Gastrocnemius medialis (tissue), 4 donors: ENCODE results near the gene PPP2R2B. TPM values are rescaled to one million over a fixed set of nuclear protein-coding genes. Genes with fewer than 3 reads are reported as not detected.

Source experiments
- ATAC-seq, 2 donors: fragments of 150-250 bp; one replicate each; pipeline ENCODE4 v1.9.1; 2016
- DNase-seq, 2 donors: peaks; one replicate each; pipeline ENCODE4 v3.0.0-alpha.2; 2019
- H3K27ac ChIP-seq, 4 donors: fragments of 200-600 bp; sonication (generic); 1 replicate in 1 of 4; 2 replicates in 3 of 4; pipeline ENCODE4 v1.5.1; 2016 to 2018; ENCODE audit warnings: mild to moderate bottlenecking in 2 of 4, moderate library complexity in 1 of 4
- H3K27me3 ChIP-seq, 3 donors: fragments of 200-600 bp; sonication (generic) in 2 of 3; 1 replicate in 1 of 3; 2 replicates in 2 of 3; pipeline versions ENCODE4 v1.5.1 to v1.6.0; 2016 to 2019; ENCODE audit warnings: mild to moderate bottlenecking in 1 of 3, moderate library complexity in 1 of 3
- H3K36me3 ChIP-seq, 2 donors: fragments of 200-600 bp; sonication (generic) in 1 of 2; one replicate each; pipeline ENCODE4 v1.5.1; 2017 to 2018
- H3K4me1 ChIP-seq, 2 donors: fragments of 200-600 bp; sonication (generic) in 1 of 2; one replicate each; pipeline ENCODE4 v1.5.1; 2016 to 2017; ENCODE audit warnings: mild to moderate bottlenecking in 2 of 2
- H3K4me3 ChIP-seq, 4 donors: fragments of 200-600 bp; sonication (generic) in 3 of 4; 1 replicate in 1 of 4; 2 replicates in 3 of 4; pipeline ENCODE4 v1.5.1; 2016 to 2019; ENCODE audit warnings: mild to moderate bottlenecking in 2 of 4
- H3K9me3 ChIP-seq, 3 donors: fragments of 200-600 bp; sonication (generic) in 2 of 3; 1 replicate in 1 of 3; 2 replicates in 2 of 3; pipeline ENCODE4 v1.5.1; 2016 to 2019
- CTCF ChIP-seq, 5 experiments: fragments of 450-650 bp in 3 of 5; fragments of 200-600 bp in 2 of 5; sonication (generic) in 2 of 5; IDR thresholded peaks in 4 of 5; conservative IDR thresholded peaks in 1 of 5; 1 replicate in 4 of 5; 2 replicates in 1 of 5; pipeline ENCODE4 v1.5.1; 2016 to 2019; ENCODE audit warnings: antibody characterized with exemption in 5 of 5, mild to moderate bottlenecking in 3 of 5, moderate library complexity in 3 of 5
- POLR2A ChIP-seq, 2 donors: fragments of 450-650 bp; IDR thresholded peaks; one replicate each; pipeline ENCODE4 v1.6.1; 2017; ENCODE audit warnings: antibody characterized with exemption in 2 of 2, mild to moderate bottlenecking in 2 of 2, moderate library complexity in 2 of 2
- in situ Hi-C, 4 donors: fragments of 200-750 bp; cut with MboI; loops; one replicate each; pipeline versions ENCODE4 v1.15.0 to v1.8.0; 2017; ENCODE audit warnings: low sequenced_read_pairs in 4 of 4
- intact Hi-C: fragments of 100-400 bp; cut with DNase I; formaldehyde crosslinking; loops from one replicate; pipeline ENCODE4 v1.15.1; 2023; ENCODE audit warnings: low total_unique reads
- total RNA-seq, 4 donors: library from RNA; depleted of rRNA; stranded (reverse); fragments of >200 nt; gene quantifications; one replicate each; pipeline versions ENCODE4 v1.1.0 to v1.2.3, GENCODE V29; 2016

PPP2R2B gene
- total RNA-seq, 4 donors from 2014 or later, result 0.04 to 0.76 (median 0.19) TPM; not detected in 1

- ATAC-seq (no peak), DNase-seq (no peak)
- no peaks in the 10 kb centered on the region for H3K27me3 ChIP-seq
- no peaks in the 10 kb centered on the region for H3K36me3 ChIP-seq
- no peak overlapping the region for H3K27ac ChIP-seq
- in situ Hi-C loops, result no loop called here
- TF ChIP-seq POLR2A (IDR thresholded peaks at IDR 0.05), result no peak
- no peak for TF ChIP-seq CTCF (IDR thresholded peaks at IDR 0.05 in 4 of 5, conservative IDR thresholded peaks at IDR 0.05 in 1 of 5)
- no peaks in the 10 kb centered on the region for H3K4me1 ChIP-seq
- intact Hi-C loops, result no loop called here
- no peak overlapping the region for H3K4me3 ChIP-seq
- H3K9me3 ChIP-seq, result no peaks in the 10 kb centered on the region
These were observed 119.6 kb downstream of the PPP2R2B start for GRCh38 chr5:146758938-146759337.

DNA sequence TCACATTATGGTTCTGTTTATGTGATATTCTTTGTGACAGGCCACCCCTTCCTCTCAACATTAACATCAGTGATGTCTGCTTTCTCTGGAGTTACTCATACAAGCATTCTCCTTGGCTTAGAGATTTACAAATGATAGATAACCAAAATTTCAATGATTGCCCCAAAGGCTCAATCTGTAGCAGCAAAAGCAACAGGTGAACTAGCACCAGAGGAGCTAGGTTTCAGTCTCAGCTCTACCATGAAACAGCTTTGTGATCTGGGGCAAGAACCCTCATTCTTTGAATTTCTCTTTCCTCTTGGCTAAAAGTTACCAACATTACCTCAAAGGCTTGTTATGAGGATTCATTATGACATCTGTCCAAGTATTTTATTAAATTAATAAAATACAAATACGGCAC, 120.5 kb downstream of the PPP2R2B start:
- Histone ChIP-seq H3K27ac (no peak overlapping the region), H3K4me3 (no peak overlapping the region), H3K4me1 (no peaks in the 10 kb centered on the region), H3K27me3 (no peaks in the 10 kb centered on the region), H3K36me3 (no peaks in the 10 kb centered on the region), H3K9me3 (no peaks in the 10 kb centered on the region)
- TF ChIP-seq POLR2A (IDR thresholded peaks at IDR 0.05), result no peak
- no peak for TF ChIP-seq CTCF (IDR thresholded peaks at IDR 0.05 in 4 of 5, conservative IDR thresholded peaks at IDR 0.05 in 1 of 5)
- intact Hi-C loops, result no loop called here
- DNase-seq, result no peak
- in situ Hi-C loops, result no loop called here
- no peak for ATAC-seq

- in situ Hi-C loops (no loop called here), intact Hi-C loops (no loop called here)
- Histone ChIP-seq H3K4me1 (no peaks in the 10 kb centered on the region), H3K4me3 (no peak overlapping the region), H3K27ac (no peak overlapping the region), H3K9me3 (no peaks in the 10 kb centered on the region), H3K27me3 (no peaks in the 10 kb centered on the region), H3K36me3 (no peaks in the 10 kb centered on the region)
- TF ChIP-seq CTCF (IDR thresholded peaks at IDR 0.05 in 4 of 5, conservative IDR thresholded peaks at IDR 0.05 in 1 of 5), result no peak
- no peak for TF ChIP-seq POLR2A (IDR thresholded peaks at IDR 0.05)
- no peak for ATAC-seq
- no peak for DNase-seq
These were observed 122.0 kb downstream of the PPP2R2B start for GRCh38 chr5:146756546-146756945.

DNA sequence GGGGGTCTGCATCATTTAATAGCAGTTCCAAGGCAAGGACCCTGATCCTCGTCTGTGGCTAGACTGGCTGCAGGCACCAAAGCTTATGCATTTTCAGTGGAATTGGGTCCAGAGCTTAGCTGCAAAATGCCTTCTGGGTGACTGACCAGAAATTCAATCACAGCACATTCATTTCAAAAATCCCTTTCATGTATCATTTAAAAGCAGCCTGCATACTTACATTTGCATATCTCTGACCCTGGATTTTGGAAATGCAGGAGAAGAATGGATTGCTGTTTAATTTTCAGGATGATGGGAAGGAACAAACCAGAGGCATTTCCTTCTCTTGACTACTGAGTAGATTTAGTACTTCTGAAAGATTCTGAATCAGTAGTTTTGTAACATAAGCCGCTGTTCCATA, 122.8 kb downstream of the PPP2R2B start:
- Histone ChIP-seq H3K9me3 (no peaks in the 10 kb centered on the region), H3K4me3 (no peak overlapping the region), H3K27me3 (no peaks in the 10 kb centered on the region), H3K4me1 (no peaks in the 10 kb centered on the region), H3K36me3 (no peaks in the 10 kb centered on the region), H3K27ac (no peak overlapping the region)
- no peak for ATAC-seq
- TF ChIP-seq POLR2A (IDR thresholded peaks at IDR 0.05), result no peak
- TF ChIP-seq CTCF (IDR thresholded peaks at IDR 0.05 in 4 of 5, conservative IDR thresholded peaks at IDR 0.05 in 1 of 5), result no peak
- intact Hi-C loops, result no loop called here
- DNase-seq, result no peak
- in situ Hi-C loops, result no loop called here

DNA sequence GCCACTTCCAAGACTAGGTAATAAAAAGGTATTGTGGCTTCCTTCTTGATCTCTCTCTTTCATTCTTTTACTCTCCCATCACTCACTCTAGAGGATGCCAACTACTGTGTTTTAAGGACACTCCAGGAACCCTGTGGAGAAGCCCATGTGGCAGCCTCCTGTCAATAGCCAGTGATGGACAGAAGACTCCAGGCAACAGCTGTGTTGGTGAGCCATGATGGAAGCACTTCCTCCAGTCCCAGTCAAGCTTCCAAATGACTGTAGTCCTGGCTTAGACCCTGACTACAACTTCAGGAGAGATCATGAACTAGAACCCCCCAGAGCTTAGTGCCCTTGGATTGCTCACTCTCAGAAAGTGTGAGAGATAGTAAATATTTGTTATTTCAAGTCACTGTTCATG, 123.9 kb downstream of the PPP2R2B start:
- ATAC-seq (no peak), DNase-seq (no peak)
- in situ Hi-C loops (no loop called here), intact Hi-C loops (no loop called here)
- H3K27ac ChIP-seq, result no peak overlapping the region
- no peak overlapping the region for H3K4me3 ChIP-seq
- H3K4me1 ChIP-seq, result no peaks in the 10 kb centered on the region
- TF ChIP-seq POLR2A (IDR thresholded peaks at IDR 0.05) (no peak), CTCF (IDR thresholded peaks at IDR 0.05 in 4 of 5, conservative IDR thresholded peaks at IDR 0.05 in 1 of 5) (no peak)
- no peaks in the 10 kb centered on the region for H3K27me3 ChIP-seq
- H3K36me3 ChIP-seq, result no peaks in the 10 kb centered on the region
- H3K9me3 ChIP-seq, result no peaks in the 10 kb centered on the region
